Measurements from ENCODE around the gene HYKK.

Gene HYKK

GRCh38 chr15:78561490-78561889 lies 54.1 kb downstream of the HYKK start:
- H3K27ac Mint-ChIP-seq: no peak overlapping the region
- no peak for ATAC-seq
- no peak overlapping the region for H3K4me3 Mint-ChIP-seq
- H3K4me1 Mint-ChIP-seq: peaks cover 17% of the 10 kb centered on the region
- H3K36me3 Mint-ChIP-seq: no peaks in the 10 kb centered on the region
- H3K27me3 Mint-ChIP-seq: peaks cover 36% of the 10 kb centered on the region
- no peaks in the 10 kb centered on the region for H3K9me3 Mint-ChIP-seq

GRCh38 chr15:78563092-78563491 lies 55.7 kb downstream of the HYKK start:
- Mint-ChIP-seq H3K27ac (no peak overlapping the region), H3K9me3 (no peaks in the 10 kb centered on the region), H3K4me1 (peaks cover 20% of the 10 kb centered on the region), H3K27me3 (peaks cover 49% of the 10 kb centered on the region), H3K36me3 (no peaks in the 10 kb centered on the region), H3K4me3 (no peak overlapping the region)
- no peak for ATAC-seq

DNA sequence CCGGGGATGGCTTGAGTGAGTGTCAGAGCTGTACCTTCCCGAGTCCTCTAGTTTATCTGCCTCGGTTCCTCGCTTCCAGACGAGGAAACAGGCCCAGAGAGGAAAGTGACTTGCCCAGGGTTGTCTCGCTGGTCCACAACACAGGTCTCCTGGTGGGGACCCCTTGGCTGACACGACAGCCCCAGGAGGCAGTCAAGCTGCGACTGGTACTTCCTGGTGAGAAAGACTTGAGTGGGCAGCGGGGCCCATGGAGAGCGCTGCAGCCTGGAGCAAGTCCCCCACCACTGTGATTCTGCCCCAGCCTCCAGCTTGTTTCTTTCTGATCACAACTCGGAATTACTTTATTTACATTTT lies 57.3 kb downstream of the HYKK start:
- Mint-ChIP-seq H3K4me1 (peaks cover 20% of the 10 kb centered on the region), H3K4me3 (peak overlapping the region; percentile 97), H3K36me3 (no peaks in the 10 kb centered on the region), H3K27me3 (peaks cover 49% of the 10 kb centered on the region), H3K9me3 (no peaks in the 10 kb centered on the region), H3K27ac (peak overlapping the region; percentile 82)
- no peak for ATAC-seq

GRCh38 chr15:78565097-78565950 lies 57.9 kb downstream of the HYKK start, which contains the start of gene CHRNA5:
Gene CHRNA5, plus strand, starts transcription at chr15:78565520. Its CDS starts 200 bp downstream, at chr15:78565720.
- H3K27me3 Mint-ChIP-seq: peaks cover 49% of the 10 kb centered on the region
- peak; percentile 80 for ATAC-seq
- H3K4me1 Mint-ChIP-seq: peaks cover 20% of the 10 kb centered on the region
- H3K9me3 Mint-ChIP-seq: no peaks in the 10 kb centered on the region
- peak within 1 kb of the TSS; percentile 82 for H3K27ac Mint-ChIP-seq
- H3K36me3 Mint-ChIP-seq: no peaks in the 10 kb centered on the region
- H3K4me3 Mint-ChIP-seq: peak within 1 kb of the TSS; percentile 97

- peak; percentile 31 for ATAC-seq
- H3K27me3 Mint-ChIP-seq: peaks cover 48% of the 10 kb centered on the region
These were observed 58.8 kb downstream of the HYKK start for GRCh38 chr15:78565951-78566774.

GRCh38 chr15:78567531-78567930 lies 60.2 kb downstream of the HYKK start:
- Mint-ChIP-seq H3K9me3 (no peaks in the 10 kb centered on the region), H3K36me3 (no peaks in the 10 kb centered on the region), H3K4me3 (no peak overlapping the region), H3K27me3 (peaks cover 34% of the 10 kb centered on the region), H3K4me1 (peaks cover 20% of the 10 kb centered on the region), H3K27ac (no peak overlapping the region)
- ATAC-seq: no peak

More at GRCh38 chr15:78565951-78566774, 58.8 kb downstream of the HYKK start:
- no peaks in the 10 kb centered on the region for H3K36me3 Mint-ChIP-seq
- peaks cover 20% of the 10 kb centered on the region for H3K4me1 Mint-ChIP-seq
- H3K27ac Mint-ChIP-seq: no peak overlapping the region
- H3K4me3 Mint-ChIP-seq: peak overlapping the region; percentile 97
- no peaks in the 10 kb centered on the region for H3K9me3 Mint-ChIP-seq

DNA sequence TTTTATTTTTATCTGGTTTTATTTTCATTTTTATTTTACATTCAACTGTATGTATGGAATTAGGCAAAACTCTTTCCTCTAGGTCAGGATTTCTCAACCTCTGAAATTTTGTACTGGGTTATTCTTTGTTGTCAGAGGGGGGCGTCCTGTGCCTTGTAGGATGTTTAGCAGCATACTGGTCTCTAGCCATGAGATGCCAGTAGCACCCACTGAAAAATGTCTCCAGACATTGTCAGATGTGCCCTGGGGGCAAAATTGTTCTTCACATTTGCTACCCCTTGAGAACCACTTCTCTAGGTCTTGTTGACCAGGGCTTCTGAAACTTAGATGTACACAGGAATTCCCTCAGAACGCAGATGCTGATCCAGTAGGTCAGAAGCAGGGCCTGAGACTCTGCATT lies 63.3 kb downstream of the HYKK start:
- Mint-ChIP-seq H3K27me3 (peaks cover 20% of the 10 kb centered on the region), H3K4me3 (no peak overlapping the region), H3K36me3 (no peaks in the 10 kb centered on the region), H3K27ac (no peak overlapping the region), H3K4me1 (peaks cover 10% of the 10 kb centered on the region), H3K9me3 (no peaks in the 10 kb centered on the region)
- no peak for ATAC-seq

DNA sequence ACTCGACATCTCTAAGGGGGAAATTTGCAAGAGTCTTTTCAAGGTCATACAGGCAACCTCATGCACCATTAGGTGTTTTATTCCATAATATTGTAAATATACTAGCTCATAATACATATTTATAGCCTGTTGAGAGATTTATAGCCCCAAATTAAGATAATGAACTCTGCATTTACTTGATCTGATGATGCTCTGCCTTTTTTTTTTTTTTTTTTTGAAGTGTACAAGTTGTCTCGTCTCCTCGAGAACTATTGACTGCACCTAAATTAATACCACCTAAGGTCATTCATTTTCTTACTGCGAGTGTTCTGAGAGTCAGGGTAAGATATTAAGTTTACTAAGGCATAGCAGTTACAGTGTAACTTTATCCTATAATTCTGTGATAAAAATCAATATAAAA lies 64.0 kb downstream of the HYKK start:
- Mint-ChIP-seq H3K4me3 (no peak overlapping the region), H3K27me3 (peaks cover 21% of the 10 kb centered on the region), H3K9me3 (no peaks in the 10 kb centered on the region), H3K27ac (no peak overlapping the region), H3K36me3 (no peaks in the 10 kb centered on the region), H3K4me1 (peaks cover 4% of the 10 kb centered on the region)
- no peak for ATAC-seq

- Mint-ChIP-seq H3K4me1 (no peaks in the 10 kb centered on the region), H3K9me3 (no peaks in the 10 kb centered on the region), H3K36me3 (no peaks in the 10 kb centered on the region), H3K27ac (no peak overlapping the region), H3K4me3 (no peak overlapping the region), H3K27me3 (peaks cover 9% of the 10 kb centered on the region)
- no peak for ATAC-seq
These were observed 66.0 kb downstream of the HYKK start for GRCh38 chr15:78573416-78573815.

- Mint-ChIP-seq H3K27ac (no peak overlapping the region), H3K9me3 (no peaks in the 10 kb centered on the region), H3K36me3 (no peaks in the 10 kb centered on the region), H3K4me3 (no peak overlapping the region), H3K27me3 (peaks cover 9% of the 10 kb centered on the region), H3K4me1 (no peaks in the 10 kb centered on the region)
- no peak for ATAC-seq
These were observed 67.6 kb downstream of the HYKK start for GRCh38 chr15:78574944-78575343.

Data from stimulated activated memory B cell treated with anti-CD40 and anti-IgM and Interleukin-4, amounts not matched to agents 10 μg/mL and 1 μg/mL and 100 μg/mL, for 72 hours (primary cell).